HEK293 (cell line): ENCODE data around the gene C21orf58.

Source experiments
- BCL11A ChIP-seq: fragments of 450-650 bp; formaldehyde crosslinking; IDR thresholded peaks from 2 replicates; pipeline ENCODE4 v1.5.1; 2016; ENCODE audit warnings: low read depth, missing biosample characterization, missing genetic modification characterization
- BCL11B ChIP-seq: fragments of 450-650 bp; formaldehyde crosslinking; IDR thresholded peaks from 2 replicates; pipeline ENCODE4 v1.5.1; 2016; ENCODE audit warnings: low read depth, missing biosample characterization, missing genetic modification characterization
- FEZF1 ChIP-seq: fragments of 450-650 bp; formaldehyde crosslinking; IDR thresholded peaks from 2 replicates; pipeline ENCODE4 v1.5.1; 2016; ENCODE audit warnings: missing biosample characterization, missing genetic modification characterization
- KLF16 ChIP-seq: fragments of 450-650 bp; formaldehyde crosslinking; IDR thresholded peaks from 2 replicates; pipeline ENCODE4 v1.5.1; 2017; ENCODE audit warnings: missing biosample characterization, missing genetic modification characterization
- PRDM1 ChIP-seq: fragments of 450-650 bp; formaldehyde crosslinking; IDR thresholded peaks from 2 replicates; pipeline ENCODE4; 2016; ENCODE audit warnings: missing biosample characterization, missing genetic modification characterization
- SCRT1 ChIP-seq: fragments of 450-650 bp; formaldehyde crosslinking; IDR thresholded peaks from 2 replicates; pipeline ENCODE4 v1.5.1; 2016; ENCODE audit warnings: missing biosample characterization, missing genetic modification characterization, borderline replicate concordance
- SCRT2 ChIP-seq: fragments of 450-650 bp; formaldehyde crosslinking; IDR thresholded peaks from 2 replicates; pipeline ENCODE4 v1.5.1; 2016; ENCODE audit warnings: missing biosample characterization, missing genetic modification characterization
- TRIM28 ChIP-seq: IDR thresholded peaks from 2 replicates; pipeline ENCODE4 v1.6.1; 2011; ENCODE audit warnings: low read length, control low read depth, borderline replicate concordance
- ZBTB17 ChIP-seq: fragments of 450-650 bp; formaldehyde crosslinking; IDR thresholded peaks from 2 replicates; pipeline ENCODE4 v1.5.1; 2016; ENCODE audit warnings: missing biosample characterization, missing genetic modification characterization
- ZNF112 ChIP-seq: fragments of 450-650 bp; formaldehyde crosslinking; IDR thresholded peaks from 2 replicates; pipeline ENCODE4 v1.5.0; 2017; ENCODE audit warnings: missing biosample characterization, missing genetic modification characterization
- ZNF114 ChIP-seq: fragments of 450-650 bp; formaldehyde crosslinking; IDR thresholded peaks from 2 replicates; pipeline ENCODE4 v1.5.0; 2017; ENCODE audit warnings: missing biosample characterization, missing genetic modification characterization
- ZNF140 ChIP-seq: fragments of 450-650 bp; formaldehyde crosslinking; IDR thresholded peaks from 2 replicates; pipeline ENCODE4 v1.5.1; 2016; ENCODE audit warnings: missing biosample characterization, missing genetic modification characterization
- ZNF239 ChIP-seq: fragments of 450-650 bp; formaldehyde crosslinking; IDR thresholded peaks from 2 replicates; pipeline ENCODE4 v1.5.1; 2016; ENCODE audit warnings: missing biosample characterization, missing genetic modification characterization
- ZNF391 ChIP-seq: fragments of 450-650 bp; formaldehyde crosslinking; IDR thresholded peaks from 2 replicates; pipeline ENCODE4 v1.5.1; 2016; ENCODE audit warnings: low read depth, missing biosample characterization, missing genetic modification characterization, borderline replicate concordance
- ZNF473 ChIP-seq: fragments of 450-650 bp; formaldehyde crosslinking; IDR thresholded peaks from 2 replicates; pipeline ENCODE4 v1.5.1; 2017; ENCODE audit warnings: missing biosample characterization, missing genetic modification characterization
- ZNF521 ChIP-seq: fragments of 450-650 bp; formaldehyde crosslinking; IDR thresholded peaks from 2 replicates; pipeline ENCODE4 v1.5.1; 2017; ENCODE audit warnings: missing biosample characterization, mild to moderate bottlenecking, missing genetic modification characterization
- ZNF530 ChIP-seq: fragments of 450-650 bp; formaldehyde crosslinking; IDR thresholded peaks from 2 replicates; pipeline ENCODE4 v1.5.1; 2016; ENCODE audit warnings: low read depth, missing biosample characterization, missing genetic modification characterization
- ZNF596 ChIP-seq: fragments of 450-650 bp; IDR thresholded peaks from 2 replicates; pipeline ENCODE4 v1.5.0; 2018; ENCODE audit warnings: missing biosample characterization, mild to moderate bottlenecking, missing genetic modification characterization, moderate library complexity
- ZNF600 ChIP-seq: fragments of 450-650 bp; formaldehyde crosslinking; IDR thresholded peaks from 2 replicates; pipeline ENCODE4 v1.5.1; 2016; ENCODE audit warnings: missing biosample characterization, missing genetic modification characterization
- ZNF621 ChIP-seq: fragments of 450-650 bp; formaldehyde crosslinking; IDR thresholded peaks from 2 replicates; pipeline ENCODE4 v1.5.1; 2017; ENCODE audit warnings: missing biosample characterization, missing genetic modification characterization
- ZNF623 ChIP-seq: fragments of 450-650 bp; formaldehyde crosslinking; IDR thresholded peaks from 2 replicates; pipeline ENCODE4 v1.5.1; 2016; ENCODE audit warnings: missing biosample characterization, missing genetic modification characterization
- ZNF629 ChIP-seq: fragments of 450-650 bp; formaldehyde crosslinking; IDR thresholded peaks from 2 replicates; pipeline ENCODE4 v1.5.1; 2017; ENCODE audit warnings: missing biosample characterization, missing genetic modification characterization
- ZNF658 ChIP-seq: fragments of 450-650 bp; formaldehyde crosslinking; IDR thresholded peaks from 2 replicates; pipeline ENCODE4; 2016; ENCODE audit warnings: missing biosample characterization, missing genetic modification characterization
- ZNF707 ChIP-seq: fragments of 450-650 bp; formaldehyde crosslinking; IDR thresholded peaks from 2 replicates; pipeline ENCODE4 v1.5.1; 2016; ENCODE audit warnings: missing biosample characterization, missing genetic modification characterization
- TF ChIP-seq, protein P1 (sequence below): fragments of 450-650 bp; formaldehyde crosslinking; IDR thresholded peaks from 2 replicates; pipeline ENCODE4 v1.5.1; 2016; ENCODE audit warnings: missing biosample characterization, missing genetic modification characterization
- TF ChIP-seq, protein P2 (sequence below): fragments of 450-650 bp; formaldehyde crosslinking; IDR thresholded peaks from 2 replicates; pipeline ENCODE4 v1.5.1; 2017; ENCODE audit warnings: missing biosample characterization, missing genetic modification characterization
- TF ChIP-seq, protein P3 (sequence below): fragments of 450-650 bp; formaldehyde crosslinking; IDR thresholded peaks from 2 replicates; pipeline ENCODE4 v1.5.1; 2016; ENCODE audit warnings: missing biosample characterization, missing genetic modification characterization
- TF ChIP-seq, protein P4 (sequence below): fragments of 450-650 bp; formaldehyde crosslinking; IDR thresholded peaks from 2 replicates; pipeline ENCODE4 v1.5.1; 2016; ENCODE audit warnings: missing biosample characterization, missing genetic modification characterization
- TF ChIP-seq, protein P5 (sequence below): fragments of 450-650 bp; formaldehyde crosslinking; IDR thresholded peaks from 2 replicates; pipeline ENCODE4 v1.5.1; 2016; ENCODE audit warnings: missing biosample characterization, missing genetic modification characterization
- TF ChIP-seq, protein P6 (sequence below): fragments of 450-650 bp; formaldehyde crosslinking; IDR thresholded peaks from 2 replicates; pipeline ENCODE4 v1.5.1; 2016; ENCODE audit warnings: missing biosample characterization, missing genetic modification characterization

The C21orf58 gene

DNA sequence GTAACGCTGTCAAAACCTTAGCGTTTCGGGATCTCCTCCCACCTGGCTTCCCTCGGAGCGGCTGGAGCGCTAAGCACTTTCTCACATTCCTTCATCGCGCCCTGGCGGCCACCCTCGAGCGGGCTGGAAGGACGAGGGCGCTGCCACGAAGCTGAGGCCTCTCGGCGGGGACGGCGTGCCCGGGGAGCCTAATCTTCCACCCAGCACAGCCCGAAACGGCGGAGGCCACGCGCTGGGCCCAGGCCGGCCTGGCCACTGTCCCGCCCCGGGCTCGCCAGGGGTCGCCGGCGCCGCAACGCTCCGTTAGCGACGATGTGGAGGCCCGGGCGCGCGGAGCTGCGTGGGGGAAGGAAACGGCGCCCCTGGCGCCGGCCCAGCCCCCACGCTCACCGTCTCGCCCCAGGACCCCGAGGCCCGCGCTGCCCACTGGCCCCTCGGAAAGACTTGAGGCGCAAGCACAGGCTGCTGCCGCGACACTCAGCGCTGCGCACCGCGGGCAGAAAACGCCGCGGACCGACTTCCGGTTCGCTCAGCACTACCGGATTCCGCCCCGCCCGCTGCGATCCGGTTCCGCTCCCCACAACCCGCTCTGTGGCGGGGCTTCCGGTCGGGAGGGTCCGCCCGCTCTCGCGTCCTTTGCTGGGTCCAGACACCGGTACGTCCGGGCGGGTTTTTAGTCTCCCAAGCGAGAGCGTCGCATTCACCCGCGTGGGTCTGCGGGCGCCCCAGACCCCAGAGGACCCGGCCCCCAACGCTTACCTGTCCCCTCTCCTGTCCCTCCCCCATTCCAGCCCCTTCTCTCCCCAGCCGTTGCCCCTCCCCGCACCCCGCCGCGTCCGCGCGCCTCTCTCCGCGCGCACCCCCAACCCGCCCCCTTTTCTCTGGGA is 37.7 kb downstream of the C21orf58 start, which contains the start of gene YBEY (continued):
- TF ChIP-seq, protein P1, sequence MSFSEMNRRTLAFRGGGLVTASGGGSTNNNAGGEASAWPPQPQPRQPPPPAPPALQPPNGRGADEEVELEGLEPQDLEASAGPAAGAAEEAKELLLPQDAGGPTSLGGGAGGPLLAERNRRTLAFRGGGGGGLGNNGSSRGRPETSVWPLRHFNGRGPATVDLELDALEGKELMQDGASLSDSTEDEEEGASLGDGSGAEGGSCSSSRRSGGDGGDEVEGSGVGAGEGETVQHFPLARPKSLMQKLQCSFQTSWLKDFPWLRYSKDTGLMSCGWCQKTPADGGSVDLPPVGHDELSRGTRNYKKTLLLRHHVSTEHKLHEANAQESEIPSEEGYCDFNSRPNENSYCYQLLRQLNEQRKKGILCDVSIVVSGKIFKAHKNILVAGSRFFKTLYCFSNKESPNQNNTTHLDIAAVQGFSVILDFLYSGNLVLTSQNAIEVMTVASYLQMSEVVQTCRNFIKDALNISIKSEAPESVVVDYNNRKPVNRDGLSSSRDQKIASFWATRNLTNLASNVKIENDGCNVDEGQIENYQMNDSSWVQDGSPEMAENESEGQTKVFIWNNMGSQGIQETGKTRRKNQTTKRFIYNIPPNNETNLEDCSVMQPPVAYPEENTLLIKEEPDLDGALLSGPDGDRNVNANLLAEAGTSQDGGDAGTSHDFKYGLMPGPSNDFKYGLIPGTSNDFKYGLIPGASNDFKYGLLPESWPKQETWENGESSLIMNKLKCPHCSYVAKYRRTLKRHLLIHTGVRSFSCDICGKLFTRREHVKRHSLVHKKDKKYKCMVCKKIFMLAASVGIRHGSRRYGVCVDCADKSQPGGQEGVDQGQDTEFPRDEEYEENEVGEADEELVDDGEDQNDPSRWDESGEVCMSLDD = peak; percentile 96
- TF ChIP-seq ZNF473 (tag by site-specific recombination) (no peak), ZNF707 (tag by site-specific recombination) (no peak), ZNF658 (tag by site-specific recombination) (no peak), ZNF530 (tag by site-specific recombination) (no peak), KLF16 (peak; percentile 98), ZNF391 (tag by site-specific recombination) (peak; percentile 75; the same call in 1 of the 2 replicates), FEZF1 (no peak), ZNF623 (peak; percentile 40; the same call in 1 of the 2 replicates), ZBTB17 (tag by site-specific recombination) (no peak; the same call in 1 of the 2 replicates), SCRT1 (tag by site-specific recombination) (no peak), ZNF596 (tag by site-specific recombination) (no peak), ZNF112 (no peak), ZNF239 (tag by site-specific recombination) (0 out of 2 replicates have a peak, but pooled peaks have one; percentile 73), ZNF600 (tag by site-specific recombination) (peak; percentile 95), ZNF140 (no peak), SCRT2 (tag by site-specific recombination) (no peak), ZNF621 (tag by site-specific recombination) (no peak), TRIM28 (0 out of 2 replicates have a peak, but pooled peaks have one; percentile 45), ZNF629 (tag by site-specific recombination) (peak; percentile 88), BCL11B (tag by site-specific recombination) (peak; percentile 71; the same call in 1 of the 2 replicates), PRDM1 (tag by site-specific recombination) (peak; percentile 46; the same call in 1 of the 2 replicates), ZNF114 (tag by site-specific recombination) (no peak), ZNF521 (tag by site-specific recombination) (no peak), BCL11A (tag by site-specific recombination) (no peak)
- TF ChIP-seq, protein P2, sequence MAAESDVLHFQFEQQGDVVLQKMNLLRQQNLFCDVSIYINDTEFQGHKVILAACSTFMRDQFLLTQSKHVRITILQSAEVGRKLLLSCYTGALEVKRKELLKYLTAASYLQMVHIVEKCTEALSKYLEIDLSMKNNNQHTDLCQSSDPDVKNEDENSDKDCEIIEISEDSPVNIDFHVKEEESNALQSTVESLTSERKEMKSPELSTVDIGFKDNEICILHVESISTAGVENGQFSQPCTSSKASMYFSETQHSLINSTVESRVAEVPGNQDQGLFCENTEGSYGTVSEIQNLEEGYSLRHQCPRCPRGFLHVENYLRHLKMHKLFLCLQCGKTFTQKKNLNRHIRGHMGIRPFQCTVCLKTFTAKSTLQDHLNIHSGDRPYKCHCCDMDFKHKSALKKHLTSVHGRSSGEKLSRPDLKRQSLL (tag by site-specific recombination) = peak; percentile 70
- TF ChIP-seq, protein P3, sequence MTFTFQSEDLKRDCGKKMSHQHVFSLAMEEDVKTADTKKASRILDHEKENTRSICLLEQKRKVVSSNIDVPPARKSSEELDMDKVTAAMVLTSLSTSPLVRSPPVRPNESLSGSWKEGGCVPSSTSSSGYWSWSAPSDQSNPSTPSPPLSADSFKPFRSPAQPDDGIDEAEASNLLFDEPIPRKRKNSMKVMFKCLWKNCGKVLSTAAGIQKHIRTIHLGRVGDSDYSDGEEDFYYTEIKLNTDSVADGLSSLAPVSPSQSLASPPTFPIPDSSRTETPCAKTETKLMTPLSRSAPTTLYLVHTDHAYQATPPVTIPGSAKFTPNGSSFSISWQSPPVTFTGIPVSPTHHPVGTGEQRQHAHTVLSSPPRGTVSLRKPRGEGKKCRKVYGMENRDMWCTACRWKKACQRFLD (tag by site-specific recombination) = no peak
- TF ChIP-seq, protein P4, sequence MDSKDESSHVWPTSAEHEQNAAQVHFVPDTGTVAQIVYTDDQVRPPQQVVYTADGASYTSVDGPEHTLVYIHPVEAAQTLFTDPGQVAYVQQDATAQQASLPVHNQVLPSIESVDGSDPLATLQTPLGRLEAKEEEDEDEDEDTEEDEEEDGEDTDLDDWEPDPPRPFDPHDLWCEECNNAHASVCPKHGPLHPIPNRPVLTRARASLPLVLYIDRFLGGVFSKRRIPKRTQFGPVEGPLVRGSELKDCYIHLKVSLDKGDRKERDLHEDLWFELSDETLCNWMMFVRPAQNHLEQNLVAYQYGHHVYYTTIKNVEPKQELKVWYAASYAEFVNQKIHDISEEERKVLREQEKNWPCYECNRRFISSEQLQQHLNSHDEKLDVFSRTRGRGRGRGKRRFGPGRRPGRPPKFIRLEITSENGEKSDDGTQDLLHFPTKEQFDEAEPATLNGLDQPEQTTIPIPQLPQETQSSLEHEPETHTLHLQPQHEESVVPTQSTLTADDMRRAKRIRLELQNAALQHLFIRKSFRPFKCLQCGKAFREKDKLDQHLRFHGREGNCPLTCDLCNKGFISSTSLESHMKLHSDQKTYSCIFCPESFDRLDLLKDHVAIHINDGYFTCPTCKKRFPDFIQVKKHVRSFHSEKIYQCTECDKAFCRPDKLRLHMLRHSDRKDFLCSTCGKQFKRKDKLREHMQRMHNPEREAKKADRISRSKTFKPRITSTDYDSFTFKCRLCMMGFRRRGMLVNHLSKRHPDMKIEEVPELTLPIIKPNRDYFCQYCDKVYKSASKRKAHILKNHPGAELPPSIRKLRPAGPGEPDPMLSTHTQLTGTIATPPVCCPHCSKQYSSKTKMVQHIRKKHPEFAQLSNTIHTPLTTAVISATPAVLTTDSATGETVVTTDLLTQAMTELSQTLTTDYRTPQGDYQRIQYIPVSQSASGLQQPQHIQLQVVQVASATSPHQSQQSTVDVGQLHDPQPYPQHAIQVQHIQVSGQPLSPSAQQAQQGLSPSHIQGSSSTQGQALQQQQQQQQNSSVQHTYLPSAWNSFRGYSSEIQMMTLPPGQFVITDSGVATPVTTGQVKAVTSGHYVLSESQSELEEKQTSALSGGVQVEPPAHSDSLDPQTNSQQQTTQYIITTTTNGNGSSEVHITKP (tag by site-specific recombination) = peak; percentile 76
- TF ChIP-seq, protein P5, sequence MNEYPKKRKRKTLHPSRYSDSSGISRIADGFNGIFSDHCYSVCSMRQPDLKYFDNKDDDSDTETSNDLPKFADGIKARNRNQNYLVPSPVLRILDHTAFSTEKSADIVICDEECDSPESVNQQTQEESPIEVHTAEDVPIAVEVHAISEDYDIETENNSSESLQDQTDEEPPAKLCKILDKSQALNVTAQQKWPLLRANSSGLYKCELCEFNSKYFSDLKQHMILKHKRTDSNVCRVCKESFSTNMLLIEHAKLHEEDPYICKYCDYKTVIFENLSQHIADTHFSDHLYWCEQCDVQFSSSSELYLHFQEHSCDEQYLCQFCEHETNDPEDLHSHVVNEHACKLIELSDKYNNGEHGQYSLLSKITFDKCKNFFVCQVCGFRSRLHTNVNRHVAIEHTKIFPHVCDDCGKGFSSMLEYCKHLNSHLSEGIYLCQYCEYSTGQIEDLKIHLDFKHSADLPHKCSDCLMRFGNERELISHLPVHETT (tag by site-specific recombination) = peak; percentile 95
- TF ChIP-seq, protein P6, sequence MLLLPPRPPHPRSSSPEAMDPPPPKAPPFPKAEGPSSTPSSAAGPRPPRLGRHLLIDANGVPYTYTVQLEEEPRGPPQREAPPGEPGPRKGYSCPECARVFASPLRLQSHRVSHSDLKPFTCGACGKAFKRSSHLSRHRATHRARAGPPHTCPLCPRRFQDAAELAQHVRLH (tag by site-specific recombination) = peak; percentile 100
